ENCODE data around the gene THBS4.

Gene THBS4

DNA sequence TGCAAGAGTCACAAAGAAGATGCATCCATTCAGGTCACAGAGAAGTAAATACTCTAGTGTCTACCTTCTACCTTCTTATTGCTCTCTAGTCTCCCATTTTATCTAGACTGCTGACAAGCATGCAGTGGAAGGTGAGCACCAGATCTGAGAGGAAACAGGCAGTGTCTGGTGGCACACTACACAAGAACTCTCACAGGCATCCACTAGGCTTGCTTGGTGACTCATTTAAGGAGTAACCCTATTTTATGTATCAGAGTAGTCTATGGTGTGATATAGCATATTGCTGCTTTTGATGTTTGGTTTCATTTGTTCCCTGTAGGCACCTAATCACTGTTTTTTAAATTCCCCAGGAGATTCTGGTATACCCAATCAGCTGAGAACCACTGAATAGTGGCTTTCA, 1.6 kb upstream of the THBS4 start:
- no peak overlapping the region for H3K4me3 ChIP-seq (ENCODE audit: low read length)
- H3K36me3 ChIP-seq (ENCODE audit: insufficient read depth, low read length), result no peaks in the 10 kb centered on the region
- H3K9me3 ChIP-seq (ENCODE audit: low read length), result no peaks in the 10 kb centered on the region
- no peak overlapping the region for H2AFZ ChIP-seq (ENCODE audit: low read depth, low read length)
- H3K27me3 ChIP-seq (ENCODE audit: insufficient read depth, low read length), result peaks cover 3% of the 10 kb centered on the region
- H3K4me1 ChIP-seq (ENCODE audit: insufficient read depth, low read length), result no peaks in the 10 kb centered on the region

DNA sequence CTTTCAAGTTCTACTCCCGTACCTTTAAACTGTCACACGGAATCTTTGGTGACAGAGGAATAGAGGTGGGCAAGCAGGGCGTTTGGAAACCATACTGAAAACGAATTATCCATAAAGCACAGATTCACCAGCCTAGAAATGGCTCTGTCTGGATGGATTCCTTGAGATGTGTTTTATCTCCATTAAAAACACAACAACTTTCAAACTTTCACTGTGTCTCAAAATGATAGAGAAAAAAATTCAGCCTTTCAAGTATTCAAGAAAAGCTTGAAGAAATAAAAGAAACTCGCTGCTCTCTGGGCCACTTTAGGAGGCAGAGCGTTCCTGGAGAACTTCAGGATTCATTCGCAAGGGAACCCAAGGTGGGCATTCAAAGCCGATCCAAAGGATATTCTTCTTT, 589 bp upstream of the THBS4 start:
- Histone ChIP-seq H3K36me3 (ENCODE audit: insufficient read depth, low read length) (no peaks in the 10 kb centered on the region), H3K27me3 (ENCODE audit: insufficient read depth, low read length) (peaks cover 3% of the 10 kb centered on the region), H2AFZ (ENCODE audit: low read depth, low read length) (no peak overlapping the region), H3K9me3 (ENCODE audit: low read length) (no peaks in the 10 kb centered on the region), H3K4me1 (ENCODE audit: insufficient read depth, low read length) (no peaks in the 10 kb centered on the region), H3K4me3 (ENCODE audit: low read length) (no peak overlapping the region)

DNA sequence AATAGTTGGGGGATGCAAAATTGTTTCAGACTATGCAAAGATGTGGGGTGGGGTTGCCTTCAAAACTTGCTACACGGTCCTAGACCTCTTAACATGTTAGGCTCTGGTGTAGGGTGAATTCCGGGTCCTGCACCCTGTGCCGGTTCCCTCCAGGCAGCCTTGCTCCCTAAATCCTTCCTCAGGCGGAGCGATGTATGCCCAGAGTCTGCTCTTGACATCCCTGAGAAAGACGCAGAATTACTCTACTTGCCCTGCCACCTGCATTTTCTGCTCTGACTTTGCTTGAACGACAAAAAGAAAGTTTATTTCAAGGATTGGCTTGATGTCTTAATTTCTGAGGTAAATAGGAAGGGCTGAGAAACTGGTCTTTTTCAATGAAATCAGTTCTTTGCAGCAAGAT, 691 bp downstream of the THBS4 start:
- Histone ChIP-seq H3K27me3 (ENCODE audit: insufficient read depth, low read length) (peaks cover 3% of the 10 kb centered on the region), H3K4me1 (ENCODE audit: insufficient read depth, low read length) (peaks cover 4% of the 10 kb centered on the region), H2AFZ (ENCODE audit: low read depth, low read length) (no peak overlapping the region), H3K4me3 (ENCODE audit: low read length) (no peak overlapping the region), H3K36me3 (ENCODE audit: insufficient read depth, low read length) (no peaks in the 10 kb centered on the region), H3K9me3 (ENCODE audit: low read length) (no peaks in the 10 kb centered on the region)

DNA sequence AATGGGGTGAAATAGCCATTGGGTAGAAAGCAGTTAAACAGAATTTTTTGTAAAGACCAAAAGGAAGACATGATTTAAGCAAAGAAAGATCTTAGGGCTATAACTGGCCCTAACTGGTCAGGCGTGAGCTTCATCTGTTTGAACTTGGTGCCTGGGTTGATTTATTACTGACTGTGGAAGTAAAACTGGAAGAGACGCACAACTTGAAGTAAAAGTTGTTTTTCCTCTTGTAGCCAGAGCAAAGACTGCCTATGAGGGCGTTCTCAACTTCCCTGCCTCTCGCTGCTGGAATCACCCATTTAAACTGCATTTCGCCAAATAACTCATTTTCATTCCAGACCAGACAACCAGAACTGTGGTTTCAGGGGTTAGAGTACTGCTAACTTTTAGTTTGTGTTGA, 1.5 kb downstream of the THBS4 start:
- no peaks in the 10 kb centered on the region for H3K9me3 ChIP-seq (ENCODE audit: low read length)
- H3K4me1 ChIP-seq (ENCODE audit: insufficient read depth, low read length), result peaks cover 4% of the 10 kb centered on the region
- H2AFZ ChIP-seq (ENCODE audit: low read depth, low read length), result no peak overlapping the region
- H3K36me3 ChIP-seq (ENCODE audit: insufficient read depth, low read length), result no peaks in the 10 kb centered on the region
- peaks cover 3% of the 10 kb centered on the region for H3K27me3 ChIP-seq (ENCODE audit: insufficient read depth, low read length)
- H3K4me3 ChIP-seq (ENCODE audit: low read length), result no peak overlapping the region

DNA sequence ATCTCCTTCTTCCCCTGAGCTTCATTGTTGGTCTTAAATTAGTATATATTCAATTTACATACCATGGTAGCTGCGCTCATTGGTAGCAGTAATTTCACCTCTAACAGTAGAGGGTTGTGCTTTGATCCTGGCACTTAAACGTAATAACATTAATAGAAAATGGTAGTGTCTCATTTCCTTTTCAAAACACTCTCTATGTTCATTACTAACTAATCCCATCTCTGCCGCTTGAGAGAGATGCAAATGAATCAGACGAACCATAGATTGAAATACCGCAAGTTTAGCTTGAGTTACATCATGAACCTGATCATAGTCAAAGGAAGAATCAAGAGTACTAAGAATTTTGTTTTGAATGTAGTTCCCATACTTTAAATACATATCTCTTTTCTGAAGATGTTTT, 2.2 kb downstream of the THBS4 start:
- no peak overlapping the region for H3K4me3 ChIP-seq (ENCODE audit: low read length)
- peaks cover 3% of the 10 kb centered on the region for H3K27me3 ChIP-seq (ENCODE audit: insufficient read depth, low read length)
- H3K4me1 ChIP-seq (ENCODE audit: insufficient read depth, low read length), result peaks cover 9% of the 10 kb centered on the region
- H2AFZ ChIP-seq (ENCODE audit: low read depth, low read length), result no peak overlapping the region
- no peaks in the 10 kb centered on the region for H3K9me3 ChIP-seq (ENCODE audit: low read length)
- H3K36me3 ChIP-seq (ENCODE audit: insufficient read depth, low read length), result no peaks in the 10 kb centered on the region

DNA sequence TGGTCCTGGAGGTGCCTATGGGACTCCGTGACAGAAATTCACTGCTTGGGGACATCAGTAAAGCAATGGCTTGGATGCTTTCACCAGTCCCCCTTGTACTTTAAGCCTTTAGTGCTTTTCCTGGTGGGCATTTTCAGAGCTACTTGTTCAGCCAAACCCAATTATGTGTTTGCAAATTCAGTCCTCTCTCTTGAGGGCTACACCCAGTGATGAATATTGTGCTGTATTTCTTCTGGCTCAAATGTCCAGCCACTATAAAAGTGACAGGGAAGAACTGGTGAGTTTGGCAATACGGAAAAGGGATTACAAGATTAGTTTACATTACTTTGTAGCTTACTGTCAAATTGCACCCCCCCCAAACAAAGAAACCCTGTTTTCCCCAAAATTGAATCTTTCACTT, 4.5 kb downstream of the THBS4 start:
- H3K27me3 ChIP-seq (ENCODE audit: insufficient read depth, low read length), result peaks cover 3% of the 10 kb centered on the region
- H3K4me1 ChIP-seq (ENCODE audit: insufficient read depth, low read length), result peaks cover 10% of the 10 kb centered on the region
- no peaks in the 10 kb centered on the region for H3K9me3 ChIP-seq (ENCODE audit: low read length)
- H3K4me3 ChIP-seq (ENCODE audit: low read length), result no peak overlapping the region
- H2AFZ ChIP-seq (ENCODE audit: low read depth, low read length), result no peak overlapping the region
- no peaks in the 10 kb centered on the region for H3K36me3 ChIP-seq (ENCODE audit: insufficient read depth, low read length)

DNA sequence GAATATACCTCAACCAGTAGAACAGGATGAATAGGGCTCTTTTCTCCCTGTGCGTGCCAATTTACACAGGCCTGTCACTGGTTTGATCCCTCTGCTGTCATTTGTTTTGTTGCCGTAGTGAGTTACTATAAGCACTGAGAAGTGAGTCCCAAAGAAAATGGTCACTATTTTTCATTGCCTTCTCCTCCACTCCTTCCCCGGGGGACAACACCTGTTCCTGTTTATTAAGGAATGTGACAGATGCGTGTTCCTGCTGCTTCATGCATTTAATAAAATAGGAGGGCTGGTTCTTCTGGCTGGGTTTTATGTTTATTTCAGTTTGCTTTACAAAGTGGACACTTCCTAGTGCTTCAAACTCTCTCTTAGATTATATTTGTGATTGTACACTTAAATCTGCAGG, 6.4 kb downstream of the THBS4 start:
- H3K4me1 ChIP-seq (ENCODE audit: insufficient read depth, low read length), result peaks cover 10% of the 10 kb centered on the region
- no peaks in the 10 kb centered on the region for H3K36me3 ChIP-seq (ENCODE audit: insufficient read depth, low read length)
- no peaks in the 10 kb centered on the region for H3K27me3 ChIP-seq (ENCODE audit: insufficient read depth, low read length)
- no peak overlapping the region for H3K4me3 ChIP-seq (ENCODE audit: low read length)
- H2AFZ ChIP-seq (ENCODE audit: low read depth, low read length), result no peak overlapping the region
- no peaks in the 10 kb centered on the region for H3K9me3 ChIP-seq (ENCODE audit: low read length)

DNA sequence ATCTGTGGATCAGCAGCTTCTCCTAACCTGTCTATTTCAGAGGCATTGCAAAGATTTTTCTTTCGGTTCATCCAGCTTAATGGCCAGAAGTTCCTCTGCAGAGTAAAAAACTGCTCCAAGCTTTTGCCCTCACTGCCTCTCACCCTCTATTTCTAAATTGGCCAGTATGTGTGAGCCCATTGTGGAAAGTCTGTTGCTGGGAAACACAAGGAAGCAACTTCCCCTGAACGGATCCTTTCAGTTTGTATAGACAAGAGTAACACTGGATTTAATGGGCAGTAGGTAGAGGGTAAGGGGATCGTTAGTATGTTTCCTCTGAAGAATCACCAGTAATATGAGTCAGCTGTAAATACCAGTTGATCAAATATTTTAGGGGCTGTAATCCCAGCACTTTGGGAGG, 7.2 kb downstream of the THBS4 start:
- H3K4me3 ChIP-seq (ENCODE audit: low read length), result no peak overlapping the region
- H3K4me1 ChIP-seq (ENCODE audit: insufficient read depth, low read length), result peaks cover 10% of the 10 kb centered on the region
- H3K9me3 ChIP-seq (ENCODE audit: low read length), result no peaks in the 10 kb centered on the region
- no peaks in the 10 kb centered on the region for H3K27me3 ChIP-seq (ENCODE audit: insufficient read depth, low read length)
- no peaks in the 10 kb centered on the region for H3K36me3 ChIP-seq (ENCODE audit: insufficient read depth, low read length)
- H2AFZ ChIP-seq (ENCODE audit: low read depth, low read length), result no peak overlapping the region

DNA sequence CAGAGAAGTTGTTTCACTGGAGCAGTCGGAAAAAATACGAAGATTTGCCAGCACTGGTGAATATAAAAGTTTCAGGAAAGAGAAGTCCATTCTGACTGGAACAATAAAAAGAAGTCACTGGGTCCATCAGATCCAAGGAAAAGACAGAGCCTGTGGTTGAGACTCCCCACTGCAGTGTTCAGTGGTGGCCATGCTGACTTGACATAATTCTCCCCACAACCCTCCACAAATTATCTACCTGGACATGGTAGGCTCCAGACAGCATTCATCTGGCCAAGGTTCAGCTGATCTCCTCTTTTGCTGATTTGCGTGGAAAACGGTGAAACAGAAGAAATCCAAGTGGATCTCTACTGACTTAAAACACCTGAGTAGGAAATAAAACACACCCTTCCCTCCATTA, 8.0 kb downstream of the THBS4 start:
- no peak overlapping the region for H3K4me3 ChIP-seq (ENCODE audit: low read length)
- H3K36me3 ChIP-seq (ENCODE audit: insufficient read depth, low read length), result no peaks in the 10 kb centered on the region
- H3K27me3 ChIP-seq (ENCODE audit: insufficient read depth, low read length), result no peaks in the 10 kb centered on the region
- peaks cover 10% of the 10 kb centered on the region for H3K4me1 ChIP-seq (ENCODE audit: insufficient read depth, low read length)
- no peaks in the 10 kb centered on the region for H3K9me3 ChIP-seq (ENCODE audit: low read length)
- H2AFZ ChIP-seq (ENCODE audit: low read depth, low read length), result no peak overlapping the region

DNA sequence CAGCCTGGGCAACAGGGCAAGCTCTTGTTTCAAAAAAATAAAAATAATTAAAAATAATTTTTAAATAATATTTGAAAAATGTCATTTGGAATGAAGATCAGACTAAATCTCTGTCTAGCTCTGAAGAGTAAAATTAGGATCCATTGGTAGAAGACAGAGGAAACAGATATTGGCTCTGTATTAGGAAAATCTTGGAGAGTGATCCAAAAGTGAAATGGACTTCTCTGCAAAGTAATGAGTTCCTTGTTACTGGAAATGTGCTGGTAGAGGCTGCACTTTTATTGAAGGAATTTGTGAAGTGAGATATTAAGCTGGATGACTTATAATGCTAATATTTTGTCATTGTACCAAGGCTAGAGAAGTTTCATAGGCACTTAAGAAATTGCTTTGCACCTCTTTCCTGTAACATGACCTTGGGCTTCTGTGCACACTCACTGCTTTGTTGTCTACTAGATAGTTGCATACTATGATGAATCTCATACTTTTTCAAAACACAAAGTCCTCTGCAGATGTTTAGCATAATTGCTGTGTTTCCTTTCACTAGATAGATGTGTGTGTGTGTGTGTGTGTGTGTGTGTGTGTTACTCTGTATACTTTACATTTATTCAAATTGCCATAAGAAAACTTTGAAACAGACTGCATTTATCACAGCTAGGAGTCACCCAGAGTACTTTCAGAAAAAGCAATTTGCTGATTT, 13.1 kb downstream of the THBS4 start:
- H2AFZ ChIP-seq (ENCODE audit: low read depth, low read length), result no peak overlapping the region
- H3K9me3 ChIP-seq (ENCODE audit: low read length), result no peaks in the 10 kb centered on the region
- no peaks in the 10 kb centered on the region for H3K36me3 ChIP-seq (ENCODE audit: insufficient read depth, low read length)
- peaks cover 2% of the 10 kb centered on the region for H3K4me1 ChIP-seq (ENCODE audit: insufficient read depth, low read length)
- no peak overlapping the region for H3K4me3 ChIP-seq (ENCODE audit: low read length)
- no peaks in the 10 kb centered on the region for H3K27me3 ChIP-seq (ENCODE audit: insufficient read depth, low read length)

DNA sequence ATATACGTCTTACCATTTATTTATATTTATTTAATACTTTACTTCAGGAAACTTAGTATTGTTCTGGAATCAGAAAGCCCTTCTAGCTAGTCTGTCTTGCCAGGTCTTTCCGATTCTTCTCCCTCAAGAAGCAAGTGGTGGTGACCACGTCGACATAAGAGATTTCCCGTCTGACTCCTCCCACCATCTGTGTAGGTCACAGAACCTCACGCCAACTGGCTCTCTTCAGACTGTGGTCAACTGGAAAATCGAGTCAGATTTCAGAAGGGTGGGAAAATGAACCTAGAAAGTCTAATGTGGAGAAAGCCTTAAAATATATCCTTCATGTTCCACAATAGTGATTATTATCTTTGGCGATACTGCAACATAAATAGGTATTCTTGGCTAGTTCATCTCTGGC, 17.3 kb downstream of the THBS4 start:
- Histone ChIP-seq H3K27me3 (ENCODE audit: insufficient read depth, low read length) (no peaks in the 10 kb centered on the region), H3K9me3 (ENCODE audit: low read length) (no peaks in the 10 kb centered on the region), H3K4me3 (ENCODE audit: low read length) (no peak overlapping the region), H3K36me3 (ENCODE audit: insufficient read depth, low read length) (no peaks in the 10 kb centered on the region), H3K4me1 (ENCODE audit: insufficient read depth, low read length) (peaks cover 2% of the 10 kb centered on the region), H2AFZ (ENCODE audit: low read depth, low read length) (no peak overlapping the region)

DNA sequence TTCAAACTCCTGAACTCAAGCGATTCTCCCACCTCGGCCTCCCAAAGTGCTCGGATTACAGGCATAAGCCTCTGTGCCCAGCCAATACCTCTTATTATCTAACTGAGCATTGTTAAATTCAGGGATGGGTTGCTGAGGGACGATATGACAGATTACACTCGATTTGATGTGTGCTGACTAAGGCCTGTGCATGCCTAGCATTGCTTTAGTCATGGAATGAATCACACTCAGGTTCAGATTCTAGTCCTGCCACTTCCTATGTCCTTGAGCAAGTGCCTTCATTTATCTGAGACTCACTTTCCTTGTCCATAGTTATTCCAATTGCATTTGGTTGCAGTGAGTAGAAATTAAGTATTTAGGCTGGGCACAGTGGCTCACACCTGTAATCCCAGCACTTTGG, 19.5 kb downstream of the THBS4 start:
- no peak overlapping the region for H2AFZ ChIP-seq (ENCODE audit: low read depth, low read length)
- no peak overlapping the region for H3K4me3 ChIP-seq (ENCODE audit: low read length)
- H3K9me3 ChIP-seq (ENCODE audit: low read length), result peaks cover 2% of the 10 kb centered on the region
- H3K4me1 ChIP-seq (ENCODE audit: insufficient read depth, low read length), result no peaks in the 10 kb centered on the region
- no peaks in the 10 kb centered on the region for H3K36me3 ChIP-seq (ENCODE audit: insufficient read depth, low read length)
- H3K27me3 ChIP-seq (ENCODE audit: insufficient read depth, low read length), result no peaks in the 10 kb centered on the region

DNA sequence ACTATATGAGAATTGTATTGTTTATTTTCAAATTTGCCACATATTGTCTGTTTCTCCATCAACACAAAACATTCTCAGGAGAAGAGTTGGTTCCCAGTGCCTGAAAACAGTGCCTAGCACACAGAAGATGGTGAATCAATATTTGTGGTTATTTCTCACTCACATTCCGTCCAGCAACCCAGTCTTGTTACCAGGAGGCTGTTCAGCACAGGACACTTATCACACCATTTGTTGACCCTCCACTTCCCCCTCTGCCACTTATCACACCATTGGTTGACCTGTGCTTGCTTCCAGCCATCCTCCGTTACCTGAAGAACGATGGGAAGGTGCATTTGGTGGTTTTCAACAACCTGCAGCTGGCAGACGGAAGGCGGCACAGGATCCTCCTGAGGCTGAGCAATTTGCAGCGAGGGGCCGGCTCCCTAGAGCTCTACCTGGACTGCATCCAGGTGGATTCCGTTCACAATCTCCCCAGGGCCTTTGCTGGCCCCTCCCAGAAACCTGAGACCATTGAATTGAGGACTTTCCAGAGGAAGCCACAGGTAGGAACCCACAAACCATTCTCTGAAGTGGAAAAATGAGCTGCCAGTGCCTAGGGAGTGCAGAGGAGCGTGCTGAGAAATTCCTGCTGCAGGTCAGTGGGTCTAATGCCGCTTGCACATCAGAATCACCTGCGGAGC, 20.5 kb downstream of the THBS4 start:
- Histone ChIP-seq H3K9me3 (ENCODE audit: low read length) (peaks cover 2% of the 10 kb centered on the region), H3K4me1 (ENCODE audit: insufficient read depth, low read length) (no peaks in the 10 kb centered on the region), H2AFZ (ENCODE audit: low read depth, low read length) (no peak overlapping the region), H3K36me3 (ENCODE audit: insufficient read depth, low read length) (no peaks in the 10 kb centered on the region), H3K4me3 (ENCODE audit: low read length) (no peak overlapping the region), H3K27me3 (ENCODE audit: insufficient read depth, low read length) (no peaks in the 10 kb centered on the region)

DNA sequence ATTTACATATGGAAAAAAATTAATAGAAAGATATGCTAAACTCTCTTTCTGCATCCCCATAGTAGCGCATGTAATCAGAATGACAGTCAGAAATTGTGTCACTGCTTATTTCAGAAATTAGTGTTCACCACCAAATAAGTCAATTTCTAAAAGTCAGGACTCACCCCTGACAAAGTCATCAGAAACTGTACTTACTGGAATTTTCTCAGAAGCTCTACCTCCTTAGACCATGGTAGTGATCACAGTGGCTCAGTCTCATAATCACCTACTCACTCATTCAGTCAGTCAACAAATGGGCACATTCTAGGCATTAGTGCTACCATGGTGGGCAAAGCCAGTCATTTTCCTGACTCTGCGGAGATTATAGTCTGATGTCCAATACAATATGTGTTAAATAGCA, 22.0 kb downstream of the THBS4 start:
- Histone ChIP-seq H3K27me3 (ENCODE audit: insufficient read depth, low read length) (no peaks in the 10 kb centered on the region), H3K4me1 (ENCODE audit: insufficient read depth, low read length) (no peaks in the 10 kb centered on the region), H3K9me3 (ENCODE audit: low read length) (peaks cover 2% of the 10 kb centered on the region), H3K36me3 (ENCODE audit: insufficient read depth, low read length) (no peaks in the 10 kb centered on the region), H3K4me3 (ENCODE audit: low read length) (no peak overlapping the region), H2AFZ (ENCODE audit: low read depth, low read length) (no peak overlapping the region)

Measured in neuron (in vitro differentiated cells).